IMR-90 (cell line): ENCODE data around the gene MAP7. TPM values are rescaled to one million over a fixed set of nuclear protein-coding genes. Genes with fewer than 3 reads are reported as not detected.

ENCODE experiments used
- ATAC-seq: fragments of 200-7000 bp; cut with Tn5 transposase; 2 replicates; pipeline ENCODE4 v1.9.1; 2020; ENCODE audit warnings: low read depth, mild to moderate bottlenecking, moderate library complexity
- BruUV-seq: library from RNA; stranded (reverse); fragments of 400-500 nt; replicated peaks from 2 replicates; lab custom pipeline; 2021; lab: Mats Ljungman, UMichigan
- CTCF ChIA-PET: fragments of 300-600 bp; formaldehyde crosslinking; extraction: SDS; loops from one replicate; lab custom pipeline; 2021; ENCODE audit warnings: antibody characterized with exemption; lab: Yijun Ruan, JAX
- POLR2A ChIA-PET: fragments of 300-600 bp; sonication (Branson Sonifier 250); formaldehyde crosslinking; loops from one replicate; lab custom pipeline; 2022; ENCODE audit warnings: antibody characterized with exemption; ENCODE audit not compliant: unreplicated experiment; lab: Charles Lee
- DNase-seq: peaks from one replicate; pipeline ENCODE4 v3.0.0; 2013
- H2AFZ ChIP-seq: replicated peaks from 2 replicates; pipeline ENCODE3; 2013; ENCODE audit warnings: low read length, mild to moderate bottlenecking; ENCODE audit not compliant: poor library complexity
- H2AK5ac ChIP-seq: 2 replicates; pipeline ENCODE4 v1.6.1; 2013; ENCODE audit warnings: low read depth, low read length, inconsistent platforms
- H2AK9ac ChIP-seq: replicated peaks from 2 replicates; pipeline ENCODE3; 2013; ENCODE audit warnings: mild to moderate bottlenecking, low read depth, low read length, moderate library complexity; ENCODE audit not compliant: poor library complexity
- H2BK120ac ChIP-seq: 2 replicates; pipeline ENCODE4 v1.6.1; 2013; ENCODE audit warnings: low read depth, low read length, inconsistent platforms
- H2BK15ac ChIP-seq: 3 replicates; pipeline ENCODE4 v1.6.1; 2013; ENCODE audit warnings: low read depth, low read length, inconsistent platforms
- H2BK20ac ChIP-seq: 2 replicates; pipeline ENCODE4 v1.6.1; 2013; ENCODE audit warnings: low read depth, mild to moderate bottlenecking, inconsistent platforms, low read length, moderate library complexity
- H2BK5ac ChIP-seq: 2 replicates; pipeline ENCODE4 v1.6.1; 2013; ENCODE audit warnings: mild to moderate bottlenecking, low read depth, low read length, inconsistent platforms; ENCODE audit not compliant: poor library complexity, severe bottlenecking
- H3K14ac ChIP-seq: replicated peaks from 2 replicates; pipeline ENCODE4 v1.6.1; 2013; ENCODE audit warnings: low read depth, low read length, inconsistent platforms
- H3K18ac ChIP-seq: 2 replicates; pipeline ENCODE4 v1.6.1; 2013; ENCODE audit warnings: low read depth, low read length, control low read depth
- H3K23ac ChIP-seq: 2 replicates; pipeline ENCODE4 v1.6.1; 2013; ENCODE audit warnings: low read depth, low read length, inconsistent platforms
- H3K27ac ChIP-seq: 2 replicates; pipeline ENCODE4 v1.5.1; 2013; ENCODE audit warnings: mild to moderate bottlenecking, control low read depth, low read length; ENCODE audit not compliant: insufficient read depth
- H3K27me3 ChIP-seq: 2 replicates; pipeline ENCODE4 v1.6.1; 2013; ENCODE audit warnings: low read length; ENCODE audit not compliant: control insufficient read depth, insufficient read depth
- H3K36me3 ChIP-seq: 2 replicates; pipeline ENCODE4 v1.6.1; 2013; ENCODE audit warnings: low read length, mixed read lengths; ENCODE audit not compliant: control insufficient read depth, insufficient read depth
- H3K4ac ChIP-seq: 2 replicates; pipeline ENCODE4 v1.6.1; 2013; ENCODE audit warnings: low read depth, low read length, inconsistent platforms
- H3K4me1 ChIP-seq: 2 replicates; pipeline ENCODE4 v1.6.1; 2013; ENCODE audit warnings: low read length, mixed read lengths; ENCODE audit not compliant: control insufficient read depth, insufficient read depth
- H3K4me2 ChIP-seq: 2 replicates; pipeline ENCODE4 v1.6.1; 2013; ENCODE audit warnings: low read depth, mild to moderate bottlenecking, control low read depth, low read length, moderate library complexity
- H3K4me3 ChIP-seq: 2 replicates; pipeline ENCODE4 v1.5.1; 2013; ENCODE audit warnings: low read depth, mild to moderate bottlenecking, control low read depth, low read length, moderate library complexity; ENCODE audit not compliant: insufficient read depth
- H3K56ac ChIP-seq: 2 replicates; pipeline ENCODE4 v1.6.1; 2013; ENCODE audit warnings: low read length, inconsistent platforms; ENCODE audit not compliant: insufficient read depth; ENCODE audit errors: extremely low read depth
- H3K79me1 ChIP-seq, 2 experiments: 2 replicates each; pipeline ENCODE4 v1.6.1; 2013; ENCODE audit warnings: low read length in 2 of 2, inconsistent platforms in 1 of 2, low read depth in 1 of 2
- H3K9ac ChIP-seq: 2 replicates; pipeline ENCODE4 v1.6.1; 2013; ENCODE audit warnings: low read depth, low read length, control low read depth
- H3K9me1 ChIP-seq: 2 replicates; pipeline ENCODE4 v1.6.1; 2013; ENCODE audit warnings: low read length, inconsistent platforms; ENCODE audit not compliant: insufficient read depth
- H3K9me3 ChIP-seq: 2 replicates; pipeline ENCODE4 v1.6.1; 2013; ENCODE audit warnings: low read length; ENCODE audit not compliant: control insufficient read depth, insufficient read depth
- H4K20me1 ChIP-seq: 2 replicates; pipeline ENCODE4 v1.6.1; 2013; ENCODE audit warnings: low read length, inconsistent platforms; ENCODE audit not compliant: insufficient read depth
- H4K5ac ChIP-seq: 2 replicates; pipeline ENCODE4 v1.6.1; 2013; ENCODE audit warnings: mild to moderate bottlenecking, low read depth, low read length, control low read depth
- H4K8ac ChIP-seq, 2 experiments: 2 replicates each; pipeline ENCODE4 v1.6.1; 2013; ENCODE audit warnings: low read depth in 2 of 2, low read length in 2 of 2, control low read depth in 1 of 2, inconsistent platforms in 1 of 2
- H4K91ac ChIP-seq: 2 replicates; pipeline ENCODE4 v1.6.1; 2013; ENCODE audit warnings: low read depth, low read length, inconsistent platforms; ENCODE audit not compliant: insufficient read depth
- BHLHE40 ChIP-seq: fragments of 150-350 bp; IDR thresholded peaks from 2 replicates; pipeline ENCODE4 v1.6.1; 2016; ENCODE audit warnings: mild to moderate bottlenecking, low read depth, low read length
- CEBPB ChIP-seq: IDR thresholded peaks from 2 replicates; pipeline ENCODE4 v1.6.1; 2012; ENCODE audit warnings: low read depth, low read length, improper control_type of control experiment
- CHD1 ChIP-seq: IDR thresholded peaks from 2 replicates; pipeline ENCODE4 v1.6.1; 2012; ENCODE audit warnings: low read depth, low read length, improper control_type of control experiment
- FOS ChIP-seq: fragments of 150-350 bp; IDR thresholded peaks from 2 replicates; pipeline ENCODE4 v1.6.1; 2016; ENCODE audit warnings: low read depth, low read length
- MAFK ChIP-seq: IDR thresholded peaks from 2 replicates; pipeline ENCODE4 v1.6.1; 2012; ENCODE audit warnings: low read depth, low read length, improper control_type of control experiment
- MAZ ChIP-seq: IDR thresholded peaks from 2 replicates; pipeline ENCODE4 v1.6.1; 2012; ENCODE audit warnings: low read depth, mild to moderate bottlenecking, low read length, improper control_type of control experiment, moderate library complexity, borderline replicate concordance
- MXI1 ChIP-seq: IDR thresholded peaks from 2 replicates; pipeline ENCODE4 v1.6.1; 2012; ENCODE audit warnings: low read depth, mild to moderate bottlenecking, low read length, moderate library complexity, borderline replicate concordance
- NFE2L2 ChIP-seq: fragments of 150-350 bp; IDR thresholded peaks from 2 replicates; pipeline ENCODE4 v1.6.1; 2016; ENCODE audit warnings: low read depth, mild to moderate bottlenecking, low read length
- POLR2A ChIP-seq: IDR thresholded peaks from 2 replicates; pipeline ENCODE4 v1.6.1; 2012; ENCODE audit warnings: mild to moderate bottlenecking, low read depth, low read length
- RAD21 ChIP-seq: IDR thresholded peaks from 2 replicates; pipeline ENCODE4 v1.6.1; 2012; ENCODE audit warnings: low read length, improper control_type of control experiment
- RCOR1 ChIP-seq: IDR thresholded peaks from 2 replicates; pipeline ENCODE4 v1.6.1; 2012; ENCODE audit warnings: mild to moderate bottlenecking, low read length, improper control_type of control experiment; ENCODE audit not compliant: insufficient replicate concordance
- RFX5 ChIP-seq: IDR thresholded peaks from 2 replicates; pipeline ENCODE4 v1.8.0; 2012; ENCODE audit warnings: low read depth, mild to moderate bottlenecking, low read length, moderate library complexity
- SMC3 ChIP-seq: fragments of 150-350 bp; IDR thresholded peaks from 2 replicates; pipeline ENCODE4 v1.6.1; 2016; ENCODE audit warnings: low read depth, mild to moderate bottlenecking, antibody characterized with exemption, low read length, moderate library complexity
- WGBS, 2 experiments: methylation state at CpG; one replicate each; pipeline versions ENCODE4 v1.1.5 to v1.1.7; 2013; ENCODE audit warnings: missing lambda C conversion rate in 2 of 2; ENCODE audit not compliant: insufficient read length in 1 of 2; ENCODE audit errors: extremely low coverage in 2 of 2; 5-methylcytosine and 5-hydroxymethylcytosine counted together
- dilution Hi-C: fragments of 300-500 bp; cut with HindIII; formaldehyde crosslinking; loops from one replicate; pipeline ENCODE4 v1.14.3; 2018; ENCODE audit warnings: low sequenced_read_pairs; ENCODE audit not compliant: unreplicated experiment
- in situ Hi-C: fragments of 300-500 bp; cut with MboI; formaldehyde crosslinking; loops from 3 replicates; pipeline ENCODE4 v1.14.3; 2019; ENCODE audit warnings: low sequenced_read_pairs, inconsistent platforms, mixed read lengths
- intact Hi-C: fragments of 100-400 bp; cut with micrococcal nuclease; formaldehyde crosslinking; loops from 2 replicates; pipeline ENCODE4 v1.10.0; 2022
- polyA plus RNA-seq, 3 experiments: library from polyadenylated mRNA; depleted of rRNA; stranded (reverse); fragments of >200 nt; gene quantifications; 2 replicates each; pipeline ENCODE4 v1.2.3, GENCODE V29; 2012; ENCODE audit warnings: low replicate concordance in 1 of 3
- total RNA-seq: library from RNA; depleted of rRNA; stranded (reverse); fragments of >200 nt; gene quantifications from 2 replicates; pipeline ENCODE4 v1.2.3, GENCODE V29; 2012
- TF ChIP-seq, protein P1 (sequence below): fragments of 150-350 bp; IDR thresholded peaks from 2 replicates; pipeline ENCODE4 v1.6.1; 2017; ENCODE audit warnings: mild to moderate bottlenecking, antibody characterized with exemption, low read length, low read depth
- TF ChIP-seq, protein P2 (sequence below): fragments of 150-350 bp; IDR thresholded peaks from 2 replicates; pipeline ENCODE4 v1.6.1; 2016; ENCODE audit warnings: low read depth, mild to moderate bottlenecking, low read length, moderate library complexity, borderline replicate concordance
- TF ChIP-seq, protein P3 (sequence below): conservative IDR thresholded peaks from 2 replicates; pipeline ENCODE4 v1.5.1; 2012; ENCODE audit warnings: mild to moderate bottlenecking, low read depth, low read length, improper control_type of control experiment

Gene MAP7
- total and polyA plus RNA-seq, 2 of the 4 experiments (the other 2 are of a cell fraction): 0.19 to 0.36 TPM

DNA sequence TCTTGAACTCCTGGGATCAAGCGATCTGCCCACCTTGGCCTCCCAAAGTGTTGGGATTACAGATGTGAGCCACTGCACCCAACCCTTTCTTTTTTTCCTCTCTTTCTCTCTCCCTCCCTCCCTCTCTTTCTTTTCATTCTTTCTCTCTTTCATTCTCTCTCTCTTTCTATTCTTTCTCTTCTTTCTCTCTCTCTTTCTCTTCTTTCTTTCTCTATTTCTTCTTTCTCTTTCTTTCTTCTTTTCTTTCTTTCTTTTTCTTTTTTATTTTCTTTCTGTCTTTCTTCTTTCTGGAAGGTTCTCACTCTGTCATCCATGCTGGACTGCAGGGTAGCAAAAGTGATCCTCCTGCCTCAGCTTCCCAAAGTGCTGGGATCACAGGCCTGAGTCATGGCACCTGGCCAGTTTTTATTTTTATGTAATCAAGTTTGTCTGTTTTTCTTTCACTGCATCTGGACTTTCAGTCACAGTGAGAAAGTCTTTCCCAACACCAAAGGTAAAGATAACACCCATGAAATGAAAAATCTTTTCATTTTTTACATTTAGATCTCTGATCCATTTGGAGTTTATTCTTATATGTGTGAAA lies 240.4 kb downstream of the MAP7 start:
- Histone ChIP-seq H3K56ac (no peak overlapping the region), H2BK120ac (no peak overlapping the region), H3K4ac (no peak overlapping the region), H2BK5ac (no peak overlapping the region), H4K91ac (no peak overlapping the region), H3K27ac (no peak overlapping the region), H3K79me1 (no peaks in the 10 kb centered on the region), H4K20me1 (no peaks in the 10 kb centered on the region), H3K9ac (no peak overlapping the region), H2BK15ac (no peak overlapping the region), H3K9me1 (no peaks in the 10 kb centered on the region), H4K5ac (no peak overlapping the region), H3K36me3 (no peaks in the 10 kb centered on the region), H3K27me3 (peaks cover 14% of the 10 kb centered on the region), H3K4me2 (no peak overlapping the region), H3K14ac (no peak overlapping the region), H4K8ac (no peak overlapping the region), H3K18ac (no peak overlapping the region), H2AFZ (no peak overlapping the region), H3K23ac (no peak overlapping the region), H2AK9ac (no peak overlapping the region), H2AK5ac (no peak overlapping the region), H3K4me3 (no peak overlapping the region), H3K4me1 (no peaks in the 10 kb centered on the region), H3K9me3 (no peaks in the 10 kb centered on the region), H2BK20ac (no peak overlapping the region)
- ChIA-PET CTCF (interaction anchor here (1.6 kb wide), 1 partner anchor 11 kb away, joined by 3 read pairs; no protein-coding TSS in a partner anchor), POLR2A (no interaction called here)
- no peak for TF ChIP-seq BHLHE40
- no peak for TF ChIP-seq CEBPB
- TF ChIP-seq, protein P1, sequence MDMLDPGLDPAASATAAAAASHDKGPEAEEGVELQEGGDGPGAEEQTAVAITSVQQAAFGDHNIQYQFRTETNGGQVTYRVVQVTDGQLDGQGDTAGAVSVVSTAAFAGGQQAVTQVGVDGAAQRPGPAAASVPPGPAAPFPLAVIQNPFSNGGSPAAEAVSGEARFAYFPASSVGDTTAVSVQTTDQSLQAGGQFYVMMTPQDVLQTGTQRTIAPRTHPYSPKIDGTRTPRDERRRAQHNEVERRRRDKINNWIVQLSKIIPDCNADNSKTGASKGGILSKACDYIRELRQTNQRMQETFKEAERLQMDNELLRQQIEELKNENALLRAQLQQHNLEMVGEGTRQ: no peak
- no peak for TF ChIP-seq RCOR1
- TF ChIP-seq MAFK: no peak
- TF ChIP-seq, protein P2, sequence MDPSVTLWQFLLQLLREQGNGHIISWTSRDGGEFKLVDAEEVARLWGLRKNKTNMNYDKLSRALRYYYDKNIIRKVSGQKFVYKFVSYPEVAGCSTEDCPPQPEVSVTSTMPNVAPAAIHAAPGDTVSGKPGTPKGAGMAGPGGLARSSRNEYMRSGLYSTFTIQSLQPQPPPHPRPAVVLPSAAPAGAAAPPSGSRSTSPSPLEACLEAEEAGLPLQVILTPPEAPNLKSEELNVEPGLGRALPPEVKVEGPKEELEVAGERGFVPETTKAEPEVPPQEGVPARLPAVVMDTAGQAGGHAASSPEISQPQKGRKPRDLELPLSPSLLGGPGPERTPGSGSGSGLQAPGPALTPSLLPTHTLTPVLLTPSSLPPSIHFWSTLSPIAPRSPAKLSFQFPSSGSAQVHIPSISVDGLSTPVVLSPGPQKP: no peak
- TF ChIP-seq RAD21: no peak
- TF ChIP-seq SMC3: no peak
- TF ChIP-seq, protein P3, sequence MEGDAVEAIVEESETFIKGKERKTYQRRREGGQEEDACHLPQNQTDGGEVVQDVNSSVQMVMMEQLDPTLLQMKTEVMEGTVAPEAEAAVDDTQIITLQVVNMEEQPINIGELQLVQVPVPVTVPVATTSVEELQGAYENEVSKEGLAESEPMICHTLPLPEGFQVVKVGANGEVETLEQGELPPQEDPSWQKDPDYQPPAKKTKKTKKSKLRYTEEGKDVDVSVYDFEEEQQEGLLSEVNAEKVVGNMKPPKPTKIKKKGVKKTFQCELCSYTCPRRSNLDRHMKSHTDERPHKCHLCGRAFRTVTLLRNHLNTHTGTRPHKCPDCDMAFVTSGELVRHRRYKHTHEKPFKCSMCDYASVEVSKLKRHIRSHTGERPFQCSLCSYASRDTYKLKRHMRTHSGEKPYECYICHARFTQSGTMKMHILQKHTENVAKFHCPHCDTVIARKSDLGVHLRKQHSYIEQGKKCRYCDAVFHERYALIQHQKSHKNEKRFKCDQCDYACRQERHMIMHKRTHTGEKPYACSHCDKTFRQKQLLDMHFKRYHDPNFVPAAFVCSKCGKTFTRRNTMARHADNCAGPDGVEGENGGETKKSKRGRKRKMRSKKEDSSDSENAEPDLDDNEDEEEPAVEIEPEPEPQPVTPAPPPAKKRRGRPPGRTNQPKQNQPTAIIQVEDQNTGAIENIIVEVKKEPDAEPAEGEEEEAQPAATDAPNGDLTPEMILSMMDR: no peak
- no peak for TF ChIP-seq MXI1
- TF ChIP-seq CHD1: no peak
- no peak for TF ChIP-seq MAZ
- TF ChIP-seq POLR2A: no peak
- TF ChIP-seq FOS: no peak
- TF ChIP-seq RFX5: no peak
- TF ChIP-seq NFE2L2: no peak
- no TSS peak for BruUV-seq
- in situ Hi-C loops: no loop called here
- intact Hi-C loops: no loop called here
- no peak for DNase-seq
- dilution Hi-C loops: no loop called here
- ATAC-seq: no peak
- WGBS, 2 experiments: 100% methylated on average over 1 of the region's 1 CpG; no CpG with 5 or more reads in 1 of the 2 experiments
